WERI-Rb-1 (cell line): ENCODE measurements around the gene METAP2.

Experiments used
- DNase-seq: peaks from one replicate; pipeline ENCODE4 v3.0.0-alpha.2; 2020
- H3K27ac ChIP-seq: fragments of 250-450 bp; sonication (Bioruptor Pico); 2 replicates; pipeline ENCODE4 v1.5.1; 2020; ENCODE audit warnings: mild to moderate bottlenecking, moderate library complexity
- H3K27me3 ChIP-seq: fragments of 250-450 bp; sonication (Bioruptor Pico); 2 replicates; pipeline ENCODE4 v1.5.1; 2021; ENCODE audit warnings: mild to moderate bottlenecking, low read depth, moderate library complexity; ENCODE audit not compliant: insufficient read depth, severe bottlenecking
- H3K36me3 ChIP-seq: fragments of 250-450 bp; sonication (Bioruptor Pico); 2 replicates; pipeline ENCODE4 v1.5.1; 2020; ENCODE audit warnings: mild to moderate bottlenecking, moderate library complexity
- H3K4me3 ChIP-seq: 2 replicates; pipeline ENCODE4 v1.5.1; 2011; ENCODE audit warnings: low read depth, mild to moderate bottlenecking, control low read depth, low read length
- H3K9me3 ChIP-seq: fragments of 250-450 bp; sonication (Bioruptor Pico); 2 replicates; pipeline ENCODE4 v1.5.1; 2021; ENCODE audit warnings: mild to moderate bottlenecking, moderate library complexity; ENCODE audit not compliant: severe bottlenecking
- CTCF ChIP-seq: IDR thresholded peaks from 2 replicates; pipeline ENCODE4 v1.5.1; 2011; ENCODE audit warnings: low read depth, mild to moderate bottlenecking, control low read depth, inconsistent platforms, low read length

Gene METAP2

GRCh38 chr12:95548056-95548538, 74.1 kb downstream of the METAP2 start:
- TF ChIP-seq CTCF = no peak
- Histone ChIP-seq H3K36me3 (no peaks in the 10 kb centered on the region; the same call in 1 of the 2 replicates), H3K27ac (peak overlapping the region; percentile 70), H3K4me3 (peak overlapping the region; percentile 46), H3K27me3 (no peaks in the 10 kb centered on the region), H3K9me3 (peaks cover 7% of the 10 kb centered on the region)
- DNase-seq = peak; percentile 66

GRCh38 chr12:95548539-95549391, 74.8 kb downstream of the METAP2 start:
- Histone ChIP-seq H3K4me3 (peak overlapping the region; percentile 46), H3K36me3 (no peaks in the 10 kb centered on the region; the same call in 1 of the 2 replicates), H3K9me3 (peaks cover 7% of the 10 kb centered on the region), H3K27me3 (no peaks in the 10 kb centered on the region), H3K27ac (peak overlapping the region; percentile 70)
- DNase-seq = peak; percentile 61
- TF ChIP-seq CTCF = no peak

GRCh38 chr12:95549392-95550084, 75.6 kb downstream of the METAP2 start:
- H3K27ac ChIP-seq = no peak overlapping the region

GRCh38 chr12:95551305-95551704, 77.4 kb downstream of the METAP2 start, which contains the start of gene USP44:
USP44 (minus strand) TSS chr12:95551476; CDS start chr12:95534256, 17,220 bp downstream.
- H3K9me3 ChIP-seq = peaks cover 7% of the 10 kb centered on the region
- H3K4me3 ChIP-seq = no peak within 1 kb of the TSS
- no peak for DNase-seq
- no peaks in the 10 kb centered on the region; the same call in 1 of the 2 replicates for H3K36me3 ChIP-seq
- no peaks in the 10 kb centered on the region for H3K27me3 ChIP-seq
- TF ChIP-seq CTCF = no peak
- no peak within 1 kb of the TSS for H3K27ac ChIP-seq

More at GRCh38 chr12:95549392-95550084, 75.6 kb downstream of the METAP2 start:
- no peak for TF ChIP-seq CTCF
- no peak overlapping the region; the same call in 1 of the 2 replicates for H3K4me3 ChIP-seq
- peaks cover 7% of the 10 kb centered on the region for H3K9me3 ChIP-seq
- no peak for DNase-seq
- H3K36me3 ChIP-seq = no peaks in the 10 kb centered on the region; the same call in 1 of the 2 replicates
- no peaks in the 10 kb centered on the region for H3K27me3 ChIP-seq

GRCh38 chr12:95551913-95552516, 78.1 kb downstream of the METAP2 start:
- Histone ChIP-seq H3K4me3 (no peak overlapping the region), H3K36me3 (no peaks in the 10 kb centered on the region; the same call in 1 of the 2 replicates), H3K9me3 (peaks cover 7% of the 10 kb centered on the region), H3K27me3 (no peaks in the 10 kb centered on the region), H3K27ac (no peak overlapping the region)
- no peak for TF ChIP-seq CTCF
- no peak for DNase-seq
